Measurements from ENCODE around the gene PATJ.
"Not testable (repeated sequence)": the region's sequence is repeated elsewhere in the genome, so short reads cannot be mapped to it uniquely, and the experiment has no call there.

PATJ gene

DNA sequence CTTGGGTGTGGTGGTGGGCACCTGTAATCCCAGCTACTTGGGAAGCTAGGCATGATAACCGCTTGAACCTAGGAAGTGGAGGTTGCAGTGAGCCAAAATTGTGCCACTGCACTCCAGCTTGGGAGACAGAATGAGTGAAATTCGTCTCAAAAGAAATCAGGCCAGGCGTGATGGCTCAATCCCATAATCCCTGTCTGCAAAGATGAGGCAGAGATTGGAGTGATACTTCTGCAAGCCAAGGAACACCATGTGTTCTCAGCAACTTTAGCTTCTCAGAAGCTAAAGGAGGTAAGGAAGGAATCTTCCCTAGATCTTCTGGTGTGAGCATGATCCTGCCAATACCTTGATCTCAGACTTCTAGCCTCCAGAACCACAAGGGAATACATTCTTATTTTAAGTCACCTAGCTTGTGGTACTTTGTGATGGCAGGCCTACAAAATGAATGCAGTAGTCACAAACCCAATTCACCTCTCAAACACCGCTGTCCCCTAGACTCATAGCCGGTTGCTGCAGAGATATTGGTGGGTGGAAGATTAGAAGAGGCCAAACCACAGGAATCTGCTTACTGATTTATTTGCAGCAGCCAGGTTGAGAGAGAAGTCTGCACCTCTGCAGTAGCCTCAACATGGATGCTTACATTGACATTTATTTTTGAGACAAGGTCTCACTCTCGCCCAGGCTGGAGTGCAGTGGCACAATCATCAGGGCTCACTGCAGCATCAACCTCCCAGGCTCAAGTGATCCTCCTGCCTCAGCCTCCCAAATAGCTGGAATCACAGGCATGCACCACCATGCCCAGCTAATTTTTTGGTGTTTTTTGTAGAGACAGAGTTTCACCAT is 471.0 kb downstream of the PATJ start:
- DNase-seq (ENCODE audit: low spot score): no peak

DNA sequence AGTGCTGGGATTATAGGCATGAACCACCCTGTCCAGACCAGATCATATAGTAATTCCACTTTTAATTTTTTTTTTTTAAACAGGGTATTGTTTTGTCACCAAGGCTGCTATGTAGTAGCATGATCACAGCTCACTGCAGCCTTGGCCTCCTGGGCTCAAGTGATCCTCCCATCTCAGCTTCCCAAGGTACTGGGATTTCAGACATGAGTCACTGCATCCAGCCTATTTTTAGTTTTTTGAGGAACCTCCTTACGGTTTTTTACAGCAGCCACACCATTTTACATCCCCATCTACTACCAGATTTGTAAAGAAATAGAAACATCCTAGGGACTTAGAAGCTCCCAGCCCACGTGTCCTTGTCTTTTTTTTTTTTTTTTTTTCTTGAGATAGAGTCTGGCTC is 476.3 kb downstream of the PATJ start:
- no peak for DNase-seq (ENCODE audit: low spot score)

DNA sequence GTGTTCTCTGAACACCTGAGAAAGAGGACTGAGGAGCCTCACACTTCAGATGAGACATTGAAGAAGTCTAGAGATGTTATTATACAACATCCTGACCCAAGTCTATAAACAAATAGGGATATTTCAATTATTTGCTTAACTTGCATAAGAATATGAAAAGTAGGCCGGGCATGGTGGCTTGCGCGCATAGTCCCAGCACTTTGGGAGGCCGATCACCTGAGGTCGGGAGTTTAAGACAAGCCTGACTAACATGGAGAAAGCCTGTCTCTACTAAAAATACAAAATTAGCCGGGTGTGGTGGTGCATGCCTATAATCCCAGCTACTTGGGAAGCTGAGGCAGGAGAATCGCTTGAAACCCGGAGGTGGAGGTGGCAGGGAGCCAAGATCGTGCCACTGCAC is 478.2 kb downstream of the PATJ start:
- DNase-seq (ENCODE audit: low spot score): not testable (repeated sequence)

DNA sequence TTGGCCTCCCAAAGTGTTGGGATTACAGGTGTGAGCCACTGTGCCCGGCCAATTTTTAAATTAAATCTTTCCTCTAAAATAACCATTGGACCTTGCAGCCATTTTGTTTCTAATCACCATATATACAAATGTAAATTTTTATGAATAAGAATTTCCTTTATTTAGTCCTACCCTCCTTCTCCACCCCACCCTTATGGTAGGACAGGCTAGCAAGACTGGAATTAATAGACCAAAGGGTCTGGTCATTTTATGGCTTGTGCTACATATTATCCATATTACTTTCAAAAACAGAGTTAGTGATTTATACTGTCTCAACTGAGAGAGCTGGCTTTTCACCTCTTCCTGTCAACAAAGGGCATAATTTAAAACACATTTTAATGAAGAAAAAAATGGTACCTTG is 478.9 kb downstream of the PATJ start:
- no peak for DNase-seq (ENCODE audit: low spot score)

DNA sequence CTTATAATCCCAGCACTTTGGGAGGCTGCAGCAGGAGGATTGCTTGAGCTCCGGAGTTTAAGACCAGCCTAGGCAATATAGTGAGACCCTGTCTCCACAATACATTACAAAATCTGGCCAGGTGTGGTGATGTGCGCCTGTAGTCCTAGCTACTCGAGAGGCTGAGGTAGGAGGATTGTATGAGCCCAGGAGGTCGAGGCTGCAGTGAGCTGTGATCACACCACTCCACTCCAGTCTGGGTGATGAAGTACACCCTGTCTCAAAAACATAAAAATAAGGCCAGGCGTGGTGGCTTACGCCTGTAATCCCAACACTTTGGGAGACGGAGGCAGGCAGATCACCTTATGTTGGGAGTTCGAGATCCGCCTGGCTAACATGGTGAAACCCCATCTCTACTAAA is 480.0 kb downstream of the PATJ start:
- DNase-seq (ENCODE audit: low spot score): no peak

DNA sequence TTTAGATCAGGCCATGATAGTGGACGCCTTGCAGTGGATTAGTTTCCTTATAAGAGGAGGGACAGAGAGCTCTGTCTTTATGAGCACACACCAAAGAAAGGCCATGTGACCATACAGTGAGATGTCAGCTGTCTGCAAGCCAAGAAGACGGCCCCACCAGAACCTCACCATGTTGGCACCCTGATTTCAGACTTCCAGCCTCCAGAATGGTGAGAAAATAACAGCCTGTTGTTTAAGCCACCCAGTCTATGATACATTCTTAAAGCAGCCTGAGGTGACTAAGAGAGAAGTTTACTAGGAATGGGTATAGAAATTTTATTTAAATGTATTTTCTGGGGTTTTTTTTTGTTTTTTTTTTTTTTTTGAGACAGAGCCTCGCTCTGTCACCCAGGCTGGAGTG is 481.9 kb downstream of the PATJ start:
- DNase-seq (ENCODE audit: low spot score): no peak

DNA sequence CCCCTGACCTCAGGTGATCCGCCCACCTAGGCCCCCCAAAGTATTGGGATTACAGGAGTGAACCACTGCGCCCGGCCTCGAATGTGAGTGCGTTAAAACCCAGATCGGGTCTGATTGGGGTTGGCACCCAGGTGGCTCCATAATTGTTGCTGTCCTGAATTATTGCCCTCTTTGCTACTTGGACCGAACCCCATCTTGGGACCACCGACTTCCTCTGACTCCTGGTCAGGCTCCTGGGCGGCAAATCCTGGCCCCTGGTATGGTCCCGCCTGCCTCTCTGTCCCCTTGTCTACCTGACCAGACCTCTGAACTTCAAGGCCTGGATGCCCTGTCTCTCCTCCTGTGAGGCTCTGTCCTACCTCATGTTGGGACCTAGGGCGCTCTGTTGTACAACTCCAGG is 485.2 kb downstream of the PATJ start:
- DNase-seq (ENCODE audit: low spot score): no peak

Measured in RKO (cell line).